ENCODE data around the gene BRSK2.
A peak's percentile ranks its signal among the peaks of the same experiment; 100 is the strongest.

The BRSK2 gene

DNA sequence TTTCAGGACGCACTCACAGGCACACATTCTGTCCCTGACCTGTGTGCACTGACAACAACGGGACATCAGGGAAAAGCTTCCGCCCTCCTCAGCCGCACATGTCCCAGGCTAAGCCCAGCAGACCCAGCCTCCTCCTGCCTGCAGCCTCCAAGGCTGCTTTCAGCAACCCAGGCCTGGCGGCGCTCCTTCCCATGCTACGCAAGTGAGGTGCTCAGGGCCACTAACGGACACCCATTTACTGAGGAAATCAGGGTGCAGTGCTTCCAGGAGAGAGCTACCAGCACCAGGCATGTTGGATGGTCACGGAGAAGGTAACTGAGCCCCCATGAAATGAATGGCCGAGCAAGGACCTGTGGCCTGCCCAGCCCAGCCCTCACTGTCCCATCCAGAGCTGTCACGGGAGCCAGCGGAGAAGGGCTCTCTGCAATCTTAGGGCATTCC, 90.0 kb downstream of the BRSK2 start (continued):
- TF ChIP-seq TSHZ1 (tag by site-specific recombination; IDR thresholded peaks at IDR 0.05; ENCODE audit: borderline replicate concordance), result no peak
- TF ChIP-seq ZNF155 (tag by site-specific recombination; IDR thresholded peaks at IDR 0.05), result no peak
- no peak for TF ChIP-seq ZSCAN23 (tag by site-specific recombination; IDR thresholded peaks at IDR 0.05)
- no peak for TF ChIP-seq ZFHX2 (tag by site-specific recombination; conservative IDR thresholded peaks at IDR 0.05)

DNA sequence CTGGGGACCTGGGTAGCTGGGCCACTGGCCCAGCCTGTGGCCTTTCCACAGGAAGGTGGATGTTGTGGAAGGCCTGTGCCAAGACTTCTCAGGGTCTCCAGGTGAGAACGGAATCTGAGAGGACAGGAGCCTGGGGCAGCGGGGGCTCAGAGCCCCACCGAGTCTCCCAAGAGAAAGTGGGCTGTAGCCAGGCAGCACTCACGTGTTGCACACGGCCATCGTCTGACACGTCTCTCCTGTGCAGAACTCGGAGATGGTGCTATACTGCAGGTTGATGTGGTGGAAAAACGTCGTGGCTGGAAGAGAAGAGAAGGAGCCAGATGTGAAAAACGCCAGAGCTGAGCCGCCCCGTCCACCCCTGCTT, 90.4 kb downstream of the BRSK2 start:
- Histone ChIP-seq H3K4me3 (ENCODE audit: low read depth, low read length) (no peak overlapping the region), H3K27ac (ENCODE audit: extremely low read depth, low read depth, low read length) (no peak overlapping the region), H3K9me3 (ENCODE audit: control insufficient read depth, insufficient read depth, low read depth, low read length) (no peaks in the 10 kb centered on the region), H3K4me1 (ENCODE audit: control insufficient read depth, insufficient read depth, low read length) (no peaks in the 10 kb centered on the region; the same call in 1 of the 2 replicates), H3K36me3 (ENCODE audit: control insufficient read depth in 2 of 2, insufficient read depth in 1 of 2, low read length in 2 of 2) (peaks cover 0 to 45% of the 10 kb centered on the region in 2 experiments; a peak in 1 of 3 replicates)
- CTCF ChIA-PET, result no interaction called here
- no peak for TF ChIP-seq SP2 (tag by site-specific recombination; IDR thresholded peaks at IDR 0.05)
- no peak for TF ChIP-seq ZNF2 (tag by site-specific recombination; IDR thresholded peaks at IDR 0.05)
- TF ChIP-seq ZBTB44 (tag by site-specific recombination; IDR thresholded peaks at IDR 0.05), result no peak
- TF ChIP-seq ZNF544 (tag by site-specific recombination; IDR thresholded peaks at IDR 0.05), result no peak
- no peak for TF ChIP-seq ZFP3 (tag by site-specific recombination; IDR thresholded peaks at IDR 0.05; ENCODE audit: low read depth)
- TF ChIP-seq ZNF24 (tag by site-specific recombination; IDR thresholded peaks at IDR 0.05), result no peak
- no peak for TF ChIP-seq ZBTB48 (tag by site-specific recombination; IDR thresholded peaks at IDR 0.05)
- TF ChIP-seq ZNF521 (tag by site-specific recombination; IDR thresholded peaks at IDR 0.05), result no peak
- TF ChIP-seq OVOL3 (tag by site-specific recombination; IDR thresholded peaks at IDR 0.05), result no peak
- no peak for TF ChIP-seq ZNF214 (tag by site-specific recombination; IDR thresholded peaks at IDR 0.05; ENCODE audit: borderline replicate concordance)
- TF ChIP-seq ZFHX2 (tag by site-specific recombination; conservative IDR thresholded peaks at IDR 0.05), result no peak
- no peak for TF ChIP-seq ZNF624 (tag by site-specific recombination; IDR thresholded peaks at IDR 0.05)
- POLR2A ChIA-PET, result no interaction called here

GRCh38 chr11:1480555-1481482, 91.1 kb downstream of the BRSK2 start:
- no peak overlapping the region for H3K4me3 ChIP-seq (ENCODE audit: low read depth, low read length)
- H3K4me1 ChIP-seq (ENCODE audit: control insufficient read depth, insufficient read depth, low read length), result no peaks in the 10 kb centered on the region; the same call in 1 of the 2 replicates
- ChIA-PET POLR2A (no interaction called here), CTCF (no interaction called here)
- H3K27ac ChIP-seq (ENCODE audit: extremely low read depth, low read depth, low read length), result no peak overlapping the region
- H3K36me3 ChIP-seq (ENCODE audit: control insufficient read depth in 2 of 2, insufficient read depth in 1 of 2, low read length in 2 of 2), result peaks cover 0 to 40% of the 10 kb centered on the region in 2 experiments; a peak in 1 of 3 replicates
- TF ChIP-seq SCRT2 (tag by site-specific recombination; IDR thresholded peaks at IDR 0.05) (peak; percentile 58), ZNF658 (tag by site-specific recombination; IDR thresholded peaks at IDR 0.05) (no peak)
- H3K9me3 ChIP-seq (ENCODE audit: control insufficient read depth, insufficient read depth, low read depth, low read length), result no peaks in the 10 kb centered on the region

Data from HEK293 (cell line).